HG02870 (cell line): Measurements from ENCODE around the gene OPA1.
"Not testable (repeated sequence)": the region's sequence is repeated elsewhere in the genome, so short reads cannot be mapped to it uniquely, and the experiment has no call there.

Source experiments
- ATAC-seq: cut with Tn5 transposase; IDR thresholded peaks from one replicate; pipeline ENCODE4 v1.9.1; 2021; ENCODE audit warnings: mild to moderate bottlenecking, moderate library complexity; ENCODE audit not compliant: unreplicated experiment

OPA1 gene

DNA sequence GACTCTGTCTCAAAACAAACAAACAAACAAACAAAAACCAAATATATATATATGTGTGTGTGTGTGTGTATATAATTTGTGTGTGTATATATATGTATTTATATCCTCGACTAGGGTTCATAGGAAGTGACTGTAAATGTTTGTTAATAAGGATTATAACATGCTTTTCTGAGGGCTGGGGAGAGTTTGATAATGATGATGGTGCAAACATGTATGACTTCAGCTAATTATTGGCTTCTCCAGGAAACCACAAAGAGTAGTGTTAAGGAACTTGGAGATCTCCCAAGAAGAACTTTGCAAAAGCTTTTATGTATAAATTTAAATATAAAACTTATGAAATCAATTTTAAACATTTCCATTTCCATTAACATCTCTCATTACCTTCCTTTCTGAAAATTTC lies 3.9 kb upstream of the OPA1 start:
- no peak for ATAC-seq

DNA sequence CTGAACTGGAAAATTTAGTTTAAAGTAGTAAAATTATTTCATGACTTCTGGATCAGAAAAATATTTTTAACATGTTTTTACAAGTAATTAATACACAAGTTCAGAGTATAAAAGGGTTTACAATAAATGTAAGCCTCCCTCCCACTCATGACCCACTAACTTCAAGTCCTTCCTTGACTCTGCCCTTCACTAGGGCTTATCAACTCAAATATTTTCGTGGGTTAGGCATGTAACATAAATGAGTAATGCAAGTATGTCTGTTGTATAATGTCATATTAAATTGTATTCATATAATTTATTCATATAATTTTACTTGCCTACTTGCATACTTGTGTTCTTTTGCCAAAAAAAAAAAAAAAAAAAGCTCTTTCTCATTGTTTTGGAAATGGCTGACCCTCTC lies 3.4 kb upstream of the OPA1 start:
- ATAC-seq: no peak

DNA sequence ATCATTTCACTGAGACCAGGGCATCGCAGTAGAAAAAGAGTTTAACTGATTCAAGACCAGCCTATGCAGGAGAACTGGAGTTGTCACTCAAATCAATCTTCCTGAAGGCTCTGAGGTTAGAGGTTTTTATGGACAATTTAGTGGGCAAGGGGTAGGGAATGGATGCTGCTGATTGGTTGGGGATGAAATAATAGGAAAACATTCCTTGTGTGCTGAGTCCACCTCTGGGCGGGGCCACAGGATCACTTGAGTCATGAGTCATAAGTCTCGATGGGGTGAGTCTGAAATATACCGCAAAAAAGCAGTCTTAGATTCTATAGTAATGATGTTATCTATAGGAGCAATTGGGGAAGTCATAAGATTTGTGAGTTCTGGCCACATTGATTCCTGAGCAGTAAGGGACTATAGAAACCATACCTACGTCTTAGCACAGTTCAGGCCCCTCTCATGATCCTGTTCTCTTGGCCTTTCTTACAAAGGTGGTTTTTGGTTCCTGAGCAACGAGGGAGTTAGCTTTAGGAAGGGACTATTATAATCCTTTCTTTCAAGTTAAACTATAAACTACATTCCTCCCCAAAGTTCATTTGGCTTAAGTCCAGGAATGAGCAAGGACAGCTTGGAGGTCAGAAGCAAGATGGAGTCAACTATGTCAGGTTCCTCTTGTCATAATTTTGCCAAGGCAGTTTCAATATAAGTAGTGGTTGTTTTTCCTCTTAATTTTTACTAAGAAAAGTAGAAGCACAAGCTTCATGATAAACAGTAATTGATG lies 2.7 kb upstream of the OPA1 start:
- ATAC-seq: no peak

DNA sequence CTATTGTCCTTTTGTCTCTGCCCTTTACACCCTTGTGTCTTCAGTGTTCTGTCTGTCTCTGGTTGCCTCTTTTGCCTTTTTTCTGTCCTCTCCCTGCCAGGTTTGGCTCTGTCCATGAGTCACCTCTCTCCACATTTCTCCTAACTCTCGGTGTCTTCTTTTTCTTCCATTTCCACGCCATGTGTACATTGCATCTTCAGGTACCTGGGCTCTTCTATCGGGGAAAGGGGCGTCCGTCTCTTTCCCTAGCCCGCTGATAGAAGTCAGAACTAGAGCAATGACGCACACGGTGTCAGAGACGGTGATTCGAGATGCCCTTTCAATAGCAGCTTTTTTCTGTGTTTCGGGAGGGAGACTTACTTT lies 641 bp downstream of the OPA1 start:
- ATAC-seq: peak; percentile 24

DNA sequence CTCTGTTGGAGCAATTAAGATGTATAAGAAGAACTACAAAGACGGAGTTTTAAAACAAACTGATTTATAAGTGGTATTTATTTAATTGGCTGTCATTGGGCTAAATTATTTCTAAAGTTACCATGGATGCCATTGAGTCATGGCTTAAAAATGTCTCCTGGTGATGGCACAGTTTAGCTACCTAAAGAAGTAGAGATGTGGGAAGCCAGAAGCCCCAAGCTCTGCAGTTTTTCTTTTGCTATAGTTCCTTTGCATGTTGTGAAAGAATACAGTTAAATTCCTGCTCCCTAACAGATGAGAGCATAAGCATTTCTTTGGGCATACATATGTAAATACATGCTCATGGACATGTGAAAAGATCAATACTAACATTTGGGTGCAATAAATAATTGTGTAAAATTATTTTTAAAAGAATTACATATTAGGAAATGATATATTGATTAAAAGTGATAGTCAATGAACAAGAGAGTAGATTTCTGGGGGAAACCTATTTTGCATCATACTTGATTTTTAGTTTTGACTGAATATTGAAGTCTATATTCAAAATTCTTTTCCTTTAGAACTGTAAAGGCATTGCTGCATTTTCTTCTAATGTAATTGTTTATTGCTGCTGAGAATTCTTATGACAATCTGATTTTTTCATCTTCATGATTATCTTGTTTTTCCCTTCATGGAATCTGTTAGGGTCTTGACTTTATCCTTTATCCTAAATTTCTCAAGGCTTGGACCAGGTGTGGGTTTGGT lies 2.1 kb downstream of the OPA1 start:
- ATAC-seq: no peak

DNA sequence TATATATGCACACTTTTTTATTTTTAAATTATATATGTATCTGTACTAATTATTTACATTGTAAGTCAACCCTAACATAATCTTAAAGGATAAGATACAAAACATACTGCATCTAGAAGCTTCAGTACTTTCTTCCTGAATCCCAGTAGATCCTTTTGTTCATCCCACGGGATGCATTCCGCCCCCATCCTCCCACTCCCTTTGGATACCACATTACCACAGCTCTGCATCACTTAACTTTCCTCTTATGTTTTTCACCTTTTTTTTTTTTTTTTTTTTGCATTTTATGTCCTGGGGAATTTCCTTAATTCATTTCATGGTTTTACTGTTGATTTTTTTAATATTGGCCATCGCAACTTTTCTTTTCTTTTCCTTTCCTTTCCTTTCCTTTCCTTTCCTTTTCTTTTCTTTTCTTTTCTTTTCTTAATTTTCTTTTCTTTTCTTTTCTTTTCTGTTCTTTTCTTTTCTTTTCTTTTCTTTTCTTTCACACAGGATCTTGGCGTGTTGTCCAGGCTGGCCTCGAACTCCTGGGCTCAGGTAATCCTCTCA lies 3.0 kb downstream of the OPA1 start:
- ATAC-seq: no peak

GRCh38 chr3:193598202-193598601 lies 5.2 kb downstream of the OPA1 start:
- ATAC-seq: no peak

DNA sequence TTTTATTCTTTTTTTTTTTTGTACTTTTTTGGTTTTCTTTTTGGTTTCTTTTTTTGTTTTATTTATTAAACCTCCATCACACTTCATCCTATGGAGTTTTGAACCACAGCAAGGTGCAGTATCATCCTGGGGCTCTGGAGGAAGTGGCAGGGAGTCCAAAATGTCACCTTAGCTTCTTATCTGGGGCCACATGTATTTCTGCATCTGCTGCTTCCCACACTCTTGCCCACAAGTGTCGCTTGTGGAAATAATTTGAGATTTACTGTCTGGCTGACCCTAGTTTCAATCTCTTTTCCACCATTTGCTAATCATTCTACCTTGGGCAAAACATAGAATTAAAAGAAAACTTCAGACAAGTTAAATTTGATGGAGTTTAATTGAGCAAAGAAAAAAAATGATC lies 6.4 kb downstream of the OPA1 start:
- no peak for ATAC-seq

DNA sequence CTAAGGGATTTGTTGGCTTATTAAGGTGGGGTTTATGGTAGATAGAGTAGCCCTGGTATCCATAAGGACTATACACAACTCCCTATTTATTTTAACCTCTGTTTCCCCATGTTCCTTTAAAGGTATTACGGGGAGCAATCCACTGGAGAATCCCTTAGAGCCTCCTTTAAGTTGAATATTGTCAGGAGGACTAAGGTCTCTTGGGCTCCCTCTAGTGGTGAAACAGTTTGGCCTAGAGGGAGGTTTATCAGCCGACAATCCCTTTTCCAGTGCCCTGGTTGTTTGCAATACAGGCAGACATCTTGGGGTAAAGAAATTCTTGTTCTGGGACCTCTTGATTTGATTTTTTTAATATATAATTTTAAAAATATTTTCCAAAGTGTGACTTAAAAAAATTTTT lies 12.9 kb downstream of the OPA1 start:
- peak; percentile 73 for ATAC-seq

- ATAC-seq: not testable (repeated sequence)
Measured at GRCh38 chr3:193606892-193607291, 13.9 kb downstream of the OPA1 start.

DNA sequence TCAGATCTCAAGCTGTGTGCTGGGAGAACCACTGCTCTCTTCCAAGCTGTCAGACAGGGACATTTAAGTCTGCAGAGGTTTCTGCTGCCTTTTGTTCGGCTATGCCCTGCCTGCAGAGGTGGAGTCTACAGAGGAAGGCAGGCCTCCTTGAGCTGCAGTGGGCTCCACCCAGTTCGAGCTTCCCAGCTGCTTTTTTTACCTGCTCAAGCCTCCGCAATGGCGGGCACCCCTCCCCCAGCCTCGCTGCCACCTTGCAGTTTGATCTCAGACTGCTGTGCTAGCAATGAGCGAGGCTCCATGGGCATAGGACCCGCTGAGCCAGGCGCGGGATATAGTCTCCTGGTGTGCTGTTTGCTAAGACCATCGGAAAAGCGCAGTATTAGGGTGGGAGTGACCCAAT lies 17.5 kb downstream of the OPA1 start:
- not testable (repeated sequence) for ATAC-seq

- ATAC-seq: no peak
Measured at GRCh38 chr3:193614430-193614829, 21.4 kb downstream of the OPA1 start.

DNA sequence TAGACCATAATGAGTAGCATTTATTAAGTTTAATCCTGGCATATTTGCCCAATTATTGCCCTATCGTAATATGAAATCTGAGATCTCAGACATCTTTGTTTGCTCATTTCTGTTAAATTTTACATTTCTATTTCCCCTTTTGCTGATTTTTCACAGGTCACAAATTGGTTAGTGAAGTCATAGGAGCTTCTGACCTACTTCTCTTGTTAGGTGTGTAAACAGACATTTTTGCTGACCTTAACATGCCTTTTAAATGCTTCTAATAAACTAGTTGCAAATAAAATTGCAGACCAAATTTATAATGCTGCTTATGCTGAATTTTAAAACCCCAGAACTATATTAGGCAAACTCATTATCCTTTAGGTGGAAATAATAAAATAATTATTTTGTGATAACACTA lies 24.6 kb downstream of the OPA1 start:
- no peak for ATAC-seq

DNA sequence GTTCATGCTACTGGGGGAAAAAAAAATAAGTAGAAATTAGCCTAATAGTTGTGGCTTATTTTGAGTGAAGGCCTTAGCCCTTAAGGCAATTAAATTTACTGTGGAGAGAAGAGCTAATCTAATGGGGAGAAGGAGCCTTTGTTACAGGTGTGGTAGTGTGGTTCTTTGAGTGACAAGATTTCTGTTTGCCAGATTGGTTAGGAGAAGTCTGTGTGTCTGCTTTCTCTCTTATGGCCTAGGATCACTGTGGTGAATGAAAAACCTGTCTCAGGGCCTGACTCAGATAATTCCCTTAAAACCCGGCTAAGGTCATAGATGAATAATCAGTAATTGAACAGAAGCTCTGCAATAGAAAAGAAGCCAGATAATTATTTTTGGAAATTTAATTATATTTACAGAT lies 27.0 kb downstream of the OPA1 start:
- ATAC-seq: peak; percentile 44

GRCh38 chr3:193620650-193621049 lies 27.6 kb downstream of the OPA1 start:
- ATAC-seq: peak; percentile 98

DNA sequence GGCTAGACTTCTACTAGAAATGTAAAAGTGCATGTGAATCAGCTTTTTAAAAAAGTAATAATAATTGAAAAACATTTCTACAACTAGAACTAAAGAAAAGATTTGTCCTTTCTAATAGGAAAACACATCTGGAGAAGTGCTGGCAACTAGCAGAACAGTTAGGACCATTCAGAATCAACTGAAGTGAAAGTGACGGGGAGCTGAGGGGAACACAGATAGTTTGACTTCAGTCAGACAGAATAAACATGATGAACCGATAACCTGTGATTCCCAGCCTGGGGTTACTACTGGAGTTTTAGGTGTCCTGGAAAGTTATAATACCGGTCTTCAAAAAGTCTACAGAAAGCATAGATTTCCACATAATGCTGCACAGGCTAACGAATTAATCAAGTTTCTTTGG lies 28.1 kb downstream of the OPA1 start:
- no peak for ATAC-seq

- no peak for ATAC-seq
Measured at GRCh38 chr3:193630005-193630404, 37.0 kb downstream of the OPA1 start.

DNA sequence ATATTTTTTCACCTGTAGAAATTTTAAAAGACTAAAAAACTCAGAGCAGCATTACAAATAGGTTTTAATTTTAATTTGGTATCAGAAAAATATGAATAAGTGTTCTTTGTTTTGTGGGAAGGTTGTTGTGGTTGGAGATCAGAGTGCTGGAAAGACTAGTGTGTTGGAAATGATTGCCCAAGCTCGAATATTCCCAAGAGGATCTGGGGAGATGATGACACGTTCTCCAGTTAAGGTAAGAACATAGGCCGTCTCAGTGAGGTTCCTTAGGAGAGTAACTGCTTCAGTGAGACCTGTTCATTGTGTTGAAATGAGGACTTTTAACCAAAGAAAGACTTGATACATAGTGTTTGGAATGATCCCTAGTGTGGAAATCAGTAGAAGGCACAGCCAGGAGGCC lies 44.8 kb downstream of the OPA1 start:
- no peak for ATAC-seq

GRCh38 chr3:193638833-193639232 lies 45.8 kb downstream of the OPA1 start:
- no peak for ATAC-seq

GRCh38 chr3:193640165-193640715 lies 47.2 kb downstream of the OPA1 start:
- ATAC-seq: no peak

GRCh38 chr3:193640728-193641439 lies 47.9 kb downstream of the OPA1 start:
- no peak for ATAC-seq
